ENCODE results near the gene ARX. TPM values are rescaled to one million over a fixed set of nuclear protein-coding genes. Genes with fewer than 3 reads are reported as not detected.

ARX gene
- total RNA-seq, 1 experiment from 2014 or later, result 0.24 TPM

- H4K5ac ChIP-seq (ENCODE audit: insufficient read length, low read depth, low read length), result no peak overlapping the region
- no peak overlapping the region for H2BK12ac ChIP-seq (ENCODE audit: insufficient read length, low read depth, low read length)
- no peak overlapping the region for H2AFZ ChIP-seq (ENCODE audit: low read length)
- no peaks in the 10 kb centered on the region for H3K79me2 ChIP-seq (ENCODE audit: insufficient read depth, low read length)
- no peak overlapping the region for H3K9ac ChIP-seq (ENCODE audit: extremely low read depth, insufficient read length, low read length)
- H3K4me2 ChIP-seq (ENCODE audit: insufficient read depth, insufficient read length, low read length), result no peak overlapping the region
- H4K20me1 ChIP-seq (ENCODE audit: control insufficient read depth, insufficient read depth, insufficient read length), result no peaks in the 10 kb centered on the region
- H2AK5ac ChIP-seq (ENCODE audit: insufficient read length, low read length), result no peak overlapping the region
- WGBS (ENCODE audit: extremely low coverage, insufficient read length, low lambda C conversion rate), result no CpG with 5 or more reads among the region's 44 CpGs
- peaks cover 98% of the 10 kb centered on the region for H3K27me3 Mint-ChIP-seq (ENCODE audit: low read depth)
- H2BK120ac ChIP-seq (ENCODE audit: low read depth, low read length, poor library complexity, severe bottlenecking), result no peak overlapping the region
- DNase-seq, result no peak
- H3K4me3 Mint-ChIP-seq, result peak overlapping the region in 1 of 2 experiments; percentile 78; a peak in 3 of 5 replicates
- no peak overlapping the region for H3T11ph ChIP-seq (ENCODE audit: low read length)
- no peak overlapping the region for H3K18ac ChIP-seq (ENCODE audit: insufficient read length, low read depth, low read length)
- no peak for TF ChIP-seq CTCF (conservative IDR thresholded peaks at IDR 0.05)
- no peak overlapping the region for H3K27ac ChIP-seq (ENCODE audit: insufficient read length, low read depth, low read length)
- peaks cover 89% of the 10 kb centered on the region for H3K27me3 ChIP-seq (ENCODE audit: insufficient read depth, low read length)
- no peak overlapping the region for H3K14ac ChIP-seq (ENCODE audit: insufficient read depth, low read length)
- no peak overlapping the region for H3K23ac ChIP-seq (ENCODE audit: insufficient read length, low read depth, low read length)
- no peak overlapping the region for H4K8ac ChIP-seq (replicated peaks; ENCODE audit: insufficient read length, low read depth, low read length)
- no peaks in the 10 kb centered on the region; the same call in 1 of the 2 replicates for H3K4me1 ChIP-seq (ENCODE audit: insufficient read depth, low read length)
- no peak overlapping the region for H2BK15ac ChIP-seq (ENCODE audit: low read depth, low read length)
- H3K79me1 ChIP-seq (ENCODE audit: insufficient read depth, low read depth, low read length, poor library complexity, severe bottlenecking), result no peaks in the 10 kb centered on the region
- no peak overlapping the region for H2BK5ac ChIP-seq (ENCODE audit: insufficient read length, low read length)
- peaks cover 2 to 4% of the 10 kb centered on the region in 2 experiments; a peak in 3 of 5 replicates for H3K9me3 Mint-ChIP-seq
- no peak overlapping the region for H3K56ac ChIP-seq (ENCODE audit: insufficient read length, low read depth, low read length)
- H3K36me3 Mint-ChIP-seq (ENCODE audit: insufficient read depth in 1 of 3, low read depth in 3 of 3), result no peaks in the 10 kb centered on the region
- H3K4ac ChIP-seq (ENCODE audit: low read depth, low read length), result no peak overlapping the region
- no peaks in the 10 kb centered on the region for H3K9me3 ChIP-seq (ENCODE audit: control insufficient read depth, low read depth, low read length)
- H3K23me2 ChIP-seq (ENCODE audit: insufficient read length, low read depth, low read length, poor library complexity, severe bottlenecking), result peaks cover 15% of the 10 kb centered on the region
- H4K91ac ChIP-seq (ENCODE audit: insufficient read length, low read depth, low read length), result no peak overlapping the region
- H3K27ac Mint-ChIP-seq, result no peak overlapping the region
- no peak overlapping the region for H2BK20ac ChIP-seq (ENCODE audit: low read depth, low read length, poor library complexity, severe bottlenecking)
- H3K4me1 Mint-ChIP-seq, result peaks cover 37 to 82% of the 10 kb centered on the region in 2 experiments
Measured at GRCh38 chrX:25013632-25014365, 2.0 kb downstream of the ARX start.
